GM21717 (cell line): Measurements from ENCODE around the gene UNC119.
"Not testable (repeated sequence)": the region's sequence is repeated elsewhere in the genome, so short reads cannot be mapped to it uniquely, and the experiment has no call there.

Experiments used
- ATAC-seq: cut with Tn5 transposase; IDR thresholded peaks from one replicate; pipeline ENCODE4 v1.9.1; 2021; ENCODE audit warnings: mild to moderate bottlenecking, moderate library complexity; ENCODE audit not compliant: unreplicated experiment

The UNC119 gene

DNA sequence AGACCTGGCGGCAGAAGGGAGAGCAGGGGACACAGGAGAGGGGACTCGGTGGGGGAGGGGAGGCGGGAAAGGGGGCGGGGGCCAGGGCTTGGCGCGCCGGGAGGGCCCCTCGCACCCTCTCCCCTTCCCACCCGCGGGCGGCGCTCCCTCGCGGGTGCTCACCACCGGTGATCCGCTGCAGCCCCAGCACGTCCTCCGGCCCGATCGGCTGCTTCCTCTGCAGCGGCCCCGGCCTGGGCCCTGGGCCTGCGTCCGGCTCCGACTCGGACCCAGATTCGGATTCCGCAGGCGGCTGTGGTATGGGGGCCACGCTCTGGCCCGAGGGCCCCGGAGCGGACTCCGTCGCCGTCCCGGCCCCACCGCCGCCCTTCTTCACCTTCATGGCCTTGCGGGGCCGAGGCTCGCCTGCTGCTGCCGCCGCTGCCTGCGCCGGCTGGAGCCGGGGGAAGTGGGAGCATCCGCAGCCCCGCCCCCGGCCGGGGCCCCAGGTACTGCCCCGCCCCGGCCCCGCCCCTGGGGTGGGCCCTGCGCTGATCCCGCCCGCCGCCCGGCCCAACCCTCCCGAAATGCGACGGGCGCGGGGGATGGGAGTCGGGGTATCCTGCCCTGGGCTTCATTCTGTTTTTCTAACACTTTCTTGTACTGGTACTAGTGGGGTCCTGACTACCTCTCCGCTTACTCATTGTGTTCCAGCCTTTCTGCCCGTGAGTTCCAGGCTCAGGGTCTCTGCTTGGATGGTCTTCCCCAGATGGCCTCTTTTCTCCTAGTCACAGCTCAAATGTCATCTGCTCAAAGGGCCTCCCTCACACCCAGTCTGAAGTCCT, at the start of gene UNC119:
TSS of gene UNC119 (minus strand) at position 449 of the 824 bp plus-strand sequence. CDS start at position 382, 67 bp downstream.
- ATAC-seq: peak; percentile 42

DNA sequence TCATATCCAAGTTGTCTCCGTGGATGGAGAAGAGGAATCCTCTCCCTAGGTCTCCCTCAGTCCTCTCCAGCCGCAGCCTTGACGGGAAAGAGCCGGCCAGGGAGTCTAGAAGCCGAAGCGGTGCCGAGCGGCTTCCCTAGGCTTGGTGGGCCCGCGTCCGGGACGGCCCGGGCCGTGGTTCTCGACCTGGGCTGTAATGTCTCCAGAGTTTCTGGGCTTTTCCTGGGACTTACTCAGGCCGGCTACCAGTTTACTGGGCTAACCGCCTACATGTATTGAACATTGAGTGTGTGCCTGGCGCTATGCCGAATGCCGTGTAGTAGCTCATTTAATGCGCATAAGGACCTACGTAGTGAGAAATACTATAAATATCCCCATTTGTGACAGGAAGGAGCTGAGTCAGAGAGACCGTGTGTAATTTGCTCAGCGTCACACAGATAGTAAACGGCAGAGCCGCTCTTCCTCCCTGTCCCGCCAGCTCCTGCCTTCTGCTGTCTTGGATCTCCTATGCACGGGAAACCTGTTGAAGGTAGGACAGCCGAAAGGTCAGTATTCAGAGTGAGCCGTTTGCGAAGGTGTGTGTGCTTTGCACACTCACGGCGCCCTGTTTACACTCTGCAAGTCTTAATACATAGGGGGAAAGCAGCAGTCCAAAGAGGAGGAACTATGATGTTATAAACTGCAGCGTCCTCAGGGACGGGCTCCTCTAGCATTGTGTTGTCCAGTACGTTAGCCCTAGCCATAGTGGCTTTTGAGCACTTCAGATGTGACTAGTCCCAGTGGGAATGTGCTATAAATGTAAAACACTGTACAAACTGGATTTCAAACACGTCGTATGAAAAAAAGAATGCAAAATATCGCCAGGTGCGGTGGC, 47.1 kb upstream of the UNC119 start:
- ATAC-seq: peak; percentile 40

GRCh38 chr17:28598799-28599310, 46.4 kb upstream of the UNC119 start, which contains the start of gene SPAG5:
Gene SPAG5 (minus strand): TSS chr17:28599025. CDS start chr17:28598946, 79 bp downstream.
- ATAC-seq: peak; percentile 75

- no peak for ATAC-seq
Measured at GRCh38 chr17:28598389-28598788, 46.0 kb upstream of the UNC119 start.

DNA sequence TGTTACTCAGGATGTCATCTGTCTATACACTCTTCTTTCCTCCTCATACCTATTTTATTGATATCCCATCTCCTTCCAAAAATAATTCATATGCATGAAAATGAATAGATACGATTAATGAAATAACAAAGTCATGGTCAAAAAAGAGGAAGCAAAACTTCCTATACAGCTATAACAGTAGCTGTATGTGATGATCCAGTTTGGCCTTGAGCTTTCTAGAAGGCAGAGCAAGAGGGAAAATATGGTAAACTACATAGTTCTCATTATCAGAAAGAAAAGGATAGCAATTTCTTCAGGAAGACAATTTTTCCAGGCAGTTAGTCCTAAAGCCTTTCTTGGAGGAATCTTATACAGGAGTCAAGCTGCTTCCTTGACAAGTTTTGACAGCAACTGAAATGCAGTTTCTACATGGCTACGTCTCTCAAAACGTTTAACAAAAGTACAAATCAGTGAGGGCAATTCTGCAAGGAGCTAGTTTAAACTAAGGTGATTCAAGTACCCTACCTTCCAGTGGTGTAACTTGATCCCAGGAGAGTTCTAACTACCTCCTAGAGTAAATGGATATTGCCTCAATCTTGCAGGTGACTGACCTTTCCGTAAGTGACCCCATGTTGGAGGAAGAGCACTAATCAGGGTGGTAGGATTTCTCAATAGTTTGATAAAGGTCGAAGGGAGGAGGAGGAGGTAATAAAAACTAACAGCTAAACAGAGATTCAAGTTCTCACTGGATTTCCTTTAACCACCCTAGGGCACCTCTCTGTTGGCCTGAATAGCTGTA, 45.4 kb upstream of the UNC119 start:
- no peak for ATAC-seq

DNA sequence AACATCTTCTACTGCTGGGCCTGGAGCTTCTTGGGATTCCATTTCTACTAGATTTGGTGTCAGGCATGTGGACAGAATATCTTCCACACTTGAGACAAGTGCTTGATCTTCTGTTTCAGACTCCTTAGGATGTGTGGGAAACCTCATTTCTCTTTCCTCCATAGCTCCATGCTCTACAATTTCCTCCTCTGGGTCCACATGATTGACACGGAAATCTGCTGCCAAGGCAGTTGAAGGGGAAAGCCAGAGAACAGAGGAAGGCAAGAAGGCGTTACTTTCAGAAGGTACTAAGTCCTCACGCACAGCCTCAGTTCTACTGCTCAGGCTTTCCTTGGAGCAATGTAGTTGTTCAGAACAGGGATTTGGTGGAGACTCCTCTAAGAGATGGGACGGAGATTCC, 39.8 kb upstream of the UNC119 start:
- no peak for ATAC-seq

- ATAC-seq: no peak
Measured at GRCh38 chr17:28585851-28586250, 33.4 kb upstream of the UNC119 start.

DNA sequence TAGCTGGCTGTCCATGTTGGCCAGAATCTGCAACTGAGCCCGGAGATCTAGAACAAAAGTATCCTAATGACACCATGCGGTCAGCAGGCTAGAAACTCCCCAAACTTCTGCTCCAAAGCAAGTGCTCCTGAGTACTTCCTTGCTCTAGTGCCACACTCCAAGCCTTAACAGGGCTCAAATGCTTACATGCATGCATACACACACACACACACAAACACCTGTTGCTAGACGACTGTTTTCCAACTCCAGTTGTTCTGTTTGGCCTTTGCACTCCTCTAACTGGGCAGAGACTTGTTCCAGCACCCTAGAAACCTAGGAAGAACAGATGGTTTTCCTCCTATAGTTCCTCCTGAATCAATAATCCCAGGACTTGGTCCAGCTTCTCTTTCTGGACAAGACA, 32.0 kb upstream of the UNC119 start:
- no peak for ATAC-seq

DNA sequence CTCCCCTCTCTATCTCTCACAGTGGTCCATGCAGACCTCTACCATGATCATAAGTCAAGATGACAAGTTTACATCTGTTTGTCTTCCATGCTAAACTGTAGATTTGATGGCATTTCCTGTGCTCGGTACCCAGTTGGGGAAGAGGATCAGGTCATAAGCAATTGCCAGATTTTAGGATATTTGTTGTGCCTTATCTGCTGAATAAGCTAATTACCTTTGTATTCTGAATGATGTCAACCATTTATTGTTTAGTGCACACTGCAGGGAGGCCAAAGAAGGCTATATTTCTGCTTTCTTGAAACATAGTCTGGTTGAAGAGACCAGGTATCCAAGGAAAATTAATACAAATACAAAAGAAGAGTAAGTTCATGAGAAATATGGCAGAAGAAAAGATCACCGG, 30.1 kb upstream of the UNC119 start:
- no peak for ATAC-seq

DNA sequence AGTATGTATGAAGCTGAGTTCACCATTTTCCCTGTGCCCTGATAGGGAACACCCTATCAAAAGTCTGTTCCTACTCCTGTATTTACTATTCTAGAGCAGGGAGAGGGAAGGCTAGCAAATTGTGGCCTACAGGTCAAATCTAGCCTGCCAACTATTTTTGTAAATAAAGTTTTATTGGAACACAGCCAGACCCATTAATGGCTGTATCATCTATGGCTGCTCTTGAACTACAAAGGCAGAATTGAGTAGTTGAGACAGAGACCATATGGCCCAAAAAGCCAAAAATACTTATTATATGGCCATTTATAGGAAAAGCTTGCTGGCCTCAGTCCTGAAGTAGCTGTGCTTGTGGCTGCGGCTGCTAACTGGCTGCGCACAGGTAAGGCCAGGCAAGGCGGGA, 28.5 kb upstream of the UNC119 start:
- ATAC-seq: no peak

DNA sequence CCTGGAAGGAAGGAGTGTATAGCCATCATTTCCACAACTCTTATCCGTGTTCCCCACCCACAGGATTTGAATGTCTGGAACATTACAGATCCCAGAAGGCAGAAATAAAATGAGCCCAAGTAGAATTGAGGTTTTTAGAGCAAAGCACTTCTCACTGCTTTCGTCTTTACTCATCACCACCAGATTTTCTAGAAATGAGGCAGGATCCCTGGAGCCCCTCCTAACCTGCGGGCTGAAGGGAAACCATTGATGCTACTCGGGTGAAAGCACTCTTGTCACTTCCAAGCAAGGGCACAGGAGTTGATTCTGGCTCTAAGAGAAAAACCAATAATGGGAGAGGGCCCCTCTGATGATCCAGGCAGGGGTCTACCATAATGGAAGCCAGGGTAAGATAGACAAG, 27.1 kb upstream of the UNC119 start:
- no peak for ATAC-seq

GRCh38 chr17:28578246-28579195, 26.1 kb upstream of the UNC119 start:
- no peak for ATAC-seq

GRCh38 chr17:28577466-28577824, 25.0 kb upstream of the UNC119 start:
- no peak for ATAC-seq

DNA sequence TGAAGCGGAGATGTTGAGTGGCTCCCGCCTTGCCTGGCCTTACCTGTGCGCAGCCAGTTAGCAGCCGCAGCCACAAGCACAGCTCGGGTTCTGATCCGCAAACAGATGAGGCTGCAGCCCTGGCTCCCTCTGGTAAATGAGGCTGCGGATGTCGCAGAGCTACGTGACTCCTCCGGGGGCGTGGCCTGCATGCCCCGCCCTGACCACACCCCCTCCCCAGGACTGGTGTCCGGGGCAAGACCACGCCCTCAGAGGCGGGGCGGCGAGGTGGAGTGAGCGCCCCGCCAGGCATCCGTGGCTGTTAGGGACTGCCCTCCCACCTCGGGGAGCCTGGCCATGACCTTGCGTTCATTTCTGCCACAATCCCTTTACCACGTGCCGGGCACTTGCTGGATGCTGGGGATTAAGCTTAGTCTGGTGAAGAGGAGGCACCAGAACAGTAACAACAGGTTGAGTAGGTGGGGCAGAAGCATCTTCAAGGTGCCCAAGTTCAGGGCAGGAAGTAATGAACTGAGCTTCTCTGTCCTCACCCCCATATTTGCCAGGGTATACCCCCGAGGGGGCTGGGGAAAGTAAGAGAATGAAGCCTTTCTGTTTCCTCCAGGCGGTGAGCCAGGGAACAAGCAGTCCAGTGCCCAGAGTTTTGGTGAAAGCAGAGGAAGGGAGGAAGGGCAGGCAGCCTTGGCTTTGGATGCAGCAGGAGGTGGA, 24.5 kb upstream of the UNC119 start, which contains the start of gene ALDOC:
TSS of gene ALDOC (minus strand) at position 138 of the 708 bp plus-strand sequence. CDS start 1,363 bp downstream, outside the sequence.
- ATAC-seq: peak; percentile 69

DNA sequence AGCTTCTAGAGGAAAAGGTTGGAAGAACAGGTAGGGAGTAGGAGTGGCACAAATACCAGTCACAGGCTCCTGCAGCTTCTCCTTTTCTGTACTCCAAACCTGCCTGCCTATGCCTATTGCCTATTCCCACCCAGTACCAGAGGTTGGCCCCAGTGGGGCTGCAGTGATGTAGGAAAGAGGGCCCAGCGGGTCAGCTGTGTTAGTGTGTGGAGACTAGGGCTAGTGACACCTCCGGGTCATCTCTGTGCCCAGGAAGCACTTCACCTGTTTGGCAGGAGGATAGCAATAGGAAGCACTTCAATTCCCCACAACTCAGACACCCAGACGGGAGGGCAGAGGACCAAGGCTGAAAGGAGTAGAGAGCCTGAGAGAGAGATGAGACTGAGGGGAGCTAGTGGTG, 23.6 kb upstream of the UNC119 start:
- not testable (repeated sequence) for ATAC-seq

DNA sequence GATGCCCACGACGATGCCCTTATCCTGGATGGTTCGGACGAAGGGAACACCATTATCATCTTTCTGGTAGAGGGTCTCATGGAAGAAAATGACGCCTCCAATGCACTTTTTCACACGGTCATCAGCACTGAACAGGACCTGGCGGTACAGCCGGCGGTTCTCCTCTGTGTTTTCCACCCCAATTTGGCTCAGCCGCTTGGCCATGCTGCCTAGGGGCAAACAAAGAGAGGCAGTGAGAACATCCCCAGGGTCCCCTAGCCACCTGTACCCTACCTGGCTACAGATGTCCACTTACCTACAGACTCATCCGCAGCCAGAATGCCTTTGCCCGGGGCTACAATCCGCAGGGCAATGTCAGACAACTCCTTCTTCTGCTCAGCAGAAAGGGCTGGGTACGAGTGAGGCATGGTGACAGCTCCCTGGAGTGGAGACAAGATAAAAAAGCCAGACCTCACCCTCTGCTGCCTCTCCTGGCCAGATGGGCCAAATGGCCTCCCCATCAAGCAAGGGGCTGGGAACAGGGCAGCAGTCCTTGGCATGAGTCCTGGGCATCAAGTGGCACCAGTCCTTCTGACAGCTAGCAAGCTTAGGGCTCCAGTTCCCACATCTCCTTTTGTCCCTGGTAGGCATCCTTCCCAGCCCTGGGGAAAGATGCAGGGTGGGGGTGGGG, 22.8 kb upstream of the UNC119 start:
- ATAC-seq: no peak

DNA sequence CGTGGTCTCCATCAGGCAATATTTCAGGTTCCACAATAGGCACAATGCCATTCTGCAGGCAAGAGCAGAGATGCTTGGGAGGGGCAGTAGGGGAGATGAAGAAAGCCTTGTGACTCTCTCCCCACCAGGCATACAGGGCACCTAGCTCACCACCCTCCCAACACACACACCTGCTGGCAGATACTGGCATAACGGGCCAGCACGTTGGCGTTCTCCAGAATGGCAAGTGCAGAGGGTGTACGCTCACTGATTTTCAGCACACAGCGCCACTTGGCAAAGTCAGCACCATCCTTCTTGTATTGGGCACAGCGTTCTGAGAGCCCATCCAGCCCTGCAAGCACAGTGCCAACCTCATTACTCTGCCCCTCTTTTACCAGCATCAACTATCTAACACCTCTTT, 22.1 kb upstream of the UNC119 start:
- ATAC-seq: no peak

DNA sequence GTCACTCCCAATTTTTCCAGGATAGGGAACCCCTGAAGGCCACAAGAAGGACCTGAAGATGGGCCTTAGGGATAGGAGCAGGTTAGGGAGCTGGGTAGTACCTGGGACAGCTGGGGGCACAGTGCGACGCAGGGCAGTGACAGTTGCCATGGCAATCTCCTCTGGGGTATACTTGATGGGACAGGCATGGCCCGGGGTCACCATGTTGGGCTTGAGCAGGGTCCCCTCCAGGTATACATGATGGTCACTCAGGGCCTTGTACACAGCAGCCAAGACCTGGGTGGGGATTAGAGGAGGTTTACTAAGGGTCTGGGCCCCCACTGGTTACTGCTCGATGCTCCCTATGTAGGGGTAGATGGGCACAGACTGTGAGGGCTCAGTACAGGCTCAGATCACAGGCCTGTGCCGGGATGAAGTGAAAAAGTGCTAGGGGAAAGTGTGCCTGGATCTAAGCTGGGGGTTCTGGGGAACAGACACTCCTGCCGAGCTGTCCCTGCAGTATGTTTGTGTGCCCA, 21.6 kb upstream of the UNC119 start:
- no peak for ATAC-seq
